ENCODE measurements around the gene OR8S1. TPM values are rescaled to one million over a fixed set of nuclear protein-coding genes. Genes with fewer than 3 reads are reported as not detected.

The OR8S1 gene
- total RNA-seq = not detected in 2 replicates

GRCh38 chr12:48525332-48525731 is at the start of gene OR8S1:
Gene OR8S1 (plus strand): TSS chr12:48525632. CDS start chr12:48525632, 0 bp downstream.

GRCh38 chr12:48482198-48482597 is 43.2 kb upstream of the OR8S1 start, which contains the start of gene C12orf54:
Gene C12orf54 (plus strand): TSS chr12:48482498. CDS start chr12:48483297, 799 bp downstream.

GRCh38 chr12:48569946-48570345 is 44.5 kb downstream of the OR8S1 start, which contains the start of gene LALBA:
Gene LALBA (minus strand): TSS chr12:48570046. CDS start chr12:48570020, 26 bp downstream.

Other genes with a start within 250 kb of the OR8S1 start
- 1.1 TPM in 2 replicates for gene ZNF641, start 174.7 kb upstream of the OR8S1 start, total RNA-seq
- gene ANP32D, start 53.1 kb upstream of the OR8S1 start, total RNA-seq = not detected in 2 replicates
- not detected in 2 replicates for gene C12orf54, start 43.1 kb upstream of the OR8S1 start, total RNA-seq
- not detected in 2 replicates for gene LALBA, start 44.4 kb downstream of the OR8S1 start, total RNA-seq
- 34.0 and 55.1 TPM in 2 replicates for gene KANSL2, start 156.6 kb downstream of the OR8S1 start, total RNA-seq
- gene CCNT1, start 191.1 kb downstream of the OR8S1 start, total RNA-seq = 11.3 and 30.2 TPM in 2 replicates